Measurements from ENCODE around the gene GIT1. TPM values are rescaled to one million over a fixed set of nuclear protein-coding genes. Genes with fewer than 3 reads are reported as not detected.

GIT1 gene
- total RNA-seq, 1 donor from 2014 or later, result 108 TPM

- Mint-ChIP-seq H3K4me3 (peak overlapping the region; percentile 40), H3K36me3 (peaks cover 5% of the 10 kb centered on the region), H3K27ac (peak overlapping the region; percentile 64), H3K27me3 (ENCODE audit: low read depth) (peaks cover 2% of the 10 kb centered on the region), H3K4me1 (peaks cover 24% of the 10 kb centered on the region), H3K9me3 (no peaks in the 10 kb centered on the region)
- peak; percentile 37 to 67 for DNase-seq (ENCODE audit: low spot score in 2 of 2, unreplicated experiment in 2 of 2)
- peak; percentile 56 for TF ChIP-seq CTCF (IDR thresholded peaks at IDR 0.05; ENCODE audit: unreplicated experiment)
Observed at GRCh38 chr17:29572691-29573557, 16.5 kb downstream of the GIT1 start.

- Mint-ChIP-seq H3K4me1 (peaks cover 24% of the 10 kb centered on the region), H3K27me3 (ENCODE audit: low read depth) (peaks cover 2% of the 10 kb centered on the region), H3K9me3 (no peaks in the 10 kb centered on the region), H3K4me3 (no peak overlapping the region), H3K36me3 (peaks cover 5% of the 10 kb centered on the region), H3K27ac (no peak overlapping the region)
- DNase-seq (ENCODE audit: low spot score in 2 of 2, unreplicated experiment in 2 of 2), result no peak
- no peak for TF ChIP-seq CTCF (IDR thresholded peaks at IDR 0.05; ENCODE audit: unreplicated experiment)
Observed at GRCh38 chr17:29571883-29572681, 17.4 kb downstream of the GIT1 start.

GRCh38 chr17:29571486-29571882 is 18.0 kb downstream of the GIT1 start:
- H3K27me3 Mint-ChIP-seq (ENCODE audit: low read depth), result peaks cover 2% of the 10 kb centered on the region
- H3K9me3 Mint-ChIP-seq, result no peaks in the 10 kb centered on the region
- H3K4me3 Mint-ChIP-seq, result no peak overlapping the region
- DNase-seq (ENCODE audit: low spot score in 2 of 2, unreplicated experiment in 2 of 2), result no peak
- TF ChIP-seq CTCF (IDR thresholded peaks at IDR 0.05; ENCODE audit: unreplicated experiment), result no peak
- no peak overlapping the region for H3K27ac Mint-ChIP-seq
- peaks cover 24% of the 10 kb centered on the region for H3K4me1 Mint-ChIP-seq
- peaks cover 5% of the 10 kb centered on the region for H3K36me3 Mint-ChIP-seq

GRCh38 chr17:29570521-29570920 is 18.9 kb downstream of the GIT1 start:
- no peak for DNase-seq (ENCODE audit: low spot score in 2 of 2, unreplicated experiment in 2 of 2)
- H3K36me3 Mint-ChIP-seq, result peaks cover 5% of the 10 kb centered on the region
- no peak for TF ChIP-seq CTCF (IDR thresholded peaks at IDR 0.05; ENCODE audit: unreplicated experiment)
- H3K9me3 Mint-ChIP-seq, result no peaks in the 10 kb centered on the region
- peaks cover 9% of the 10 kb centered on the region for H3K27me3 Mint-ChIP-seq (ENCODE audit: low read depth)
- peak overlapping the region; percentile 30 for H3K4me3 Mint-ChIP-seq
- no peak overlapping the region for H3K27ac Mint-ChIP-seq
- H3K4me1 Mint-ChIP-seq, result peaks cover 31% of the 10 kb centered on the region

GRCh38 chr17:29569245-29569950 is 20.1 kb downstream of the GIT1 start:
- no peak for TF ChIP-seq CTCF (IDR thresholded peaks at IDR 0.05; ENCODE audit: unreplicated experiment)
- no peaks in the 10 kb centered on the region for H3K9me3 Mint-ChIP-seq
- peak overlapping the region; percentile 87 for H3K27ac Mint-ChIP-seq
- H3K4me3 Mint-ChIP-seq, result peak overlapping the region; percentile 81
- peak in 1 of 2 experiments; percentile 29 for DNase-seq (ENCODE audit: low spot score in 2 of 2, unreplicated experiment in 2 of 2)
- H3K27me3 Mint-ChIP-seq (ENCODE audit: low read depth), result peaks cover 19% of the 10 kb centered on the region
- H3K36me3 Mint-ChIP-seq, result peaks cover 1% of the 10 kb centered on the region
- H3K4me1 Mint-ChIP-seq, result peaks cover 31% of the 10 kb centered on the region
